ENCODE measurements around the gene FRMD5. TPM values are rescaled to one million over a fixed set of nuclear protein-coding genes. Genes with fewer than 3 reads are reported as not detected.

FRMD5 gene
- polyA plus RNA-seq, 3 donors = not detected

GRCh38 chr15:43903864-43904290, 291.2 kb downstream of the FRMD5 start:
- H3K4me3 Mint-ChIP-seq = no peak overlapping the region

GRCh38 chr15:43901495-43901894, 293.6 kb downstream of the FRMD5 start:
- Histone ChIP-seq H4K20me1 (ENCODE audit: insufficient read depth, low read length) (no peaks in the 10 kb centered on the region), H2AFZ (ENCODE audit: insufficient read depth, low read depth, low read length, poor library complexity, severe bottlenecking) (no peak overlapping the region), H3K79me2 (ENCODE audit: insufficient read depth, low read length) (no peaks in the 10 kb centered on the region), H3K4me1 (ENCODE audit: control insufficient read depth in 1 of 2, insufficient read depth in 2 of 2, low read length in 2 of 2) (no peaks in the 10 kb centered on the region), H3K4me2 (replicated peaks; ENCODE audit: extremely low read depth, low read length, poor library complexity, severe bottlenecking) (no peak overlapping the region), H3K9me3 (replicated peaks in 1 of 2; ENCODE audit: control insufficient read depth in 1 of 2, insufficient read depth in 1 of 2, low read length in 2 of 2) (no peaks in the 10 kb centered on the region), H3K4me3 (replicated peaks in 1 of 3; ENCODE audit: low read depth in 2 of 3, low read length in 3 of 3) (no peak overlapping the region), H3K27ac (ENCODE audit: low read depth in 1 of 2, low read length in 2 of 2) (no peak overlapping the region), H3K9ac (ENCODE audit: insufficient read depth, low read length, poor library complexity, severe bottlenecking) (no peak overlapping the region), H3K27me3 (ENCODE audit: control insufficient read depth in 2 of 2, insufficient read depth in 2 of 2, low read length in 2 of 2) (no peaks in the 10 kb centered on the region), H3K36me3 (replicated peaks in 1 of 2; ENCODE audit: control insufficient read depth in 1 of 2, insufficient read depth in 2 of 2, low read length in 2 of 2) (no peaks in the 10 kb centered on the region)
- TF ChIP-seq CTCF (IDR thresholded peaks at IDR 0.05) = no peak
- peaks cover 0 to 3% (median 0%) of the 10 kb centered on the region in 7 donors for H3K9me3 Mint-ChIP-seq
- peak overlapping the region in 1 of 7 donors; percentile 20 for H3K27ac Mint-ChIP-seq
- H3K4me1 Mint-ChIP-seq = peaks cover 3% of the 10 kb centered on the region
- DNase-seq = no peak
- intact Hi-C loops (cut with micrococcal nuclease) = no loop called here
- no peaks in the 10 kb centered on the region for H3K36me3 Mint-ChIP-seq
- WGBS (ENCODE audit: insufficient coverage) = 97% methylated on average over 7 of the region's 10 CpGs
- peaks cover 0 to 2% (median 0%) of the 10 kb centered on the region in 3 donors for H3K27me3 Mint-ChIP-seq (ENCODE audit: low read depth in 3 of 3)
- no peak overlapping the region for H3K4me3 Mint-ChIP-seq

More at GRCh38 chr15:43903864-43904290, 291.2 kb downstream of the FRMD5 start:
- no peaks in the 10 kb centered on the region for H3K79me2 ChIP-seq (ENCODE audit: insufficient read depth, low read length)
- no peaks in the 10 kb centered on the region for H3K27me3 ChIP-seq (ENCODE audit: control insufficient read depth in 2 of 2, insufficient read depth in 2 of 2, low read length in 2 of 2)
- intact Hi-C loops (cut with micrococcal nuclease) = no loop called here
- H3K36me3 ChIP-seq (replicated peaks in 1 of 2; ENCODE audit: control insufficient read depth in 1 of 2, insufficient read depth in 2 of 2, low read length in 2 of 2) = no peaks in the 10 kb centered on the region
- Mint-ChIP-seq H3K4me1 (peaks cover 3% of the 10 kb centered on the region), H3K9me3 (peaks cover 0 to 3% (median 0%) of the 10 kb centered on the region in 7 donors), H3K27ac (no peak overlapping the region), H3K36me3 (no peaks in the 10 kb centered on the region), H3K27me3 (ENCODE audit: low read depth in 3 of 3) (no peaks in the 10 kb centered on the region)
- H4K20me1 ChIP-seq (ENCODE audit: insufficient read depth, low read length) = no peaks in the 10 kb centered on the region
- TF ChIP-seq CTCF (IDR thresholded peaks at IDR 0.05) = peak; percentile 75
- DNase-seq = peak in 2 of 3 donors; percentile 12 to 25
- no peak overlapping the region for H3K4me2 ChIP-seq (replicated peaks; ENCODE audit: extremely low read depth, low read length, poor library complexity, severe bottlenecking)
- H3K9ac ChIP-seq (ENCODE audit: insufficient read depth, low read length, poor library complexity, severe bottlenecking) = no peak overlapping the region
- WGBS (ENCODE audit: insufficient coverage) = no CpG with 5 or more reads among the region's 8 CpGs
- no peak overlapping the region for H2AFZ ChIP-seq (ENCODE audit: insufficient read depth, low read depth, low read length, poor library complexity, severe bottlenecking)
- H3K4me1 ChIP-seq (ENCODE audit: control insufficient read depth in 1 of 2, insufficient read depth in 2 of 2, low read length in 2 of 2) = no peaks in the 10 kb centered on the region
- no peak overlapping the region for H3K27ac ChIP-seq (ENCODE audit: low read depth in 1 of 2, low read length in 2 of 2)
- H3K9me3 ChIP-seq (replicated peaks in 1 of 2; ENCODE audit: control insufficient read depth in 1 of 2, insufficient read depth in 1 of 2, low read length in 2 of 2) = no peaks in the 10 kb centered on the region
- no peak overlapping the region for H3K4me3 ChIP-seq (replicated peaks in 1 of 3; ENCODE audit: low read depth in 2 of 3, low read length in 3 of 3)
